Measurements from ENCODE around the gene CSNK2A1. TPM values are rescaled to one million over a fixed set of nuclear protein-coding genes. Genes with fewer than 3 reads are reported as not detected.

CSNK2A1 gene
- total RNA-seq, 1 experiment from 2014 or later: 229 TPM

- no peak overlapping the region for H2AK5ac ChIP-seq (ENCODE audit: insufficient read length, low read length)
- H3K9me3 Mint-ChIP-seq: no peaks in the 10 kb centered on the region
- no peak overlapping the region for H4K91ac ChIP-seq (ENCODE audit: insufficient read length, low read depth, low read length)
- no peaks in the 10 kb centered on the region for H3K4me1 ChIP-seq (ENCODE audit: insufficient read depth, low read length)
- H3K4me1 Mint-ChIP-seq: peaks cover 4 to 5% of the 10 kb centered on the region in 2 experiments; a peak in 2 of 4 replicates
- no peak overlapping the region for H2BK15ac ChIP-seq (ENCODE audit: low read depth, low read length)
- no peak overlapping the region for H3K4me3 Mint-ChIP-seq
- TF ChIP-seq CTCF (conservative IDR thresholded peaks at IDR 0.05): no peak
- H3K9me3 ChIP-seq (ENCODE audit: control insufficient read depth, low read depth, low read length): no peaks in the 10 kb centered on the region
- H2AFZ ChIP-seq (ENCODE audit: low read length): no peak overlapping the region
- no peak overlapping the region for H3K27ac Mint-ChIP-seq
- no peaks in the 10 kb centered on the region for H3K79me1 ChIP-seq (ENCODE audit: insufficient read depth, low read depth, low read length, poor library complexity, severe bottlenecking)
- H3K4me2 ChIP-seq (ENCODE audit: insufficient read depth, insufficient read length, low read length): no peak overlapping the region
- H4K8ac ChIP-seq (replicated peaks; ENCODE audit: insufficient read length, low read depth, low read length): no peak overlapping the region
- H3K27me3 ChIP-seq (ENCODE audit: insufficient read depth, low read length): no peaks in the 10 kb centered on the region
- H2BK5ac ChIP-seq (ENCODE audit: insufficient read length, low read length): no peak overlapping the region
- no peaks in the 10 kb centered on the region for H4K20me1 ChIP-seq (ENCODE audit: control insufficient read depth, insufficient read depth, insufficient read length)
- H3K23me2 ChIP-seq (ENCODE audit: insufficient read length, low read depth, low read length, poor library complexity, severe bottlenecking): no peaks in the 10 kb centered on the region
- H2BK20ac ChIP-seq (ENCODE audit: low read depth, low read length, poor library complexity, severe bottlenecking): no peak overlapping the region
- H3K27ac ChIP-seq (ENCODE audit: insufficient read length, low read depth, low read length): no peak overlapping the region
- H3K56ac ChIP-seq (ENCODE audit: insufficient read length, low read depth, low read length): no peak overlapping the region
- H3K14ac ChIP-seq (ENCODE audit: insufficient read depth, low read length): no peak overlapping the region
- no peaks in the 10 kb centered on the region for H3K79me2 ChIP-seq (ENCODE audit: insufficient read depth, low read length)
- no peaks in the 10 kb centered on the region for H3K36me3 Mint-ChIP-seq (ENCODE audit: insufficient read depth in 1 of 3, low read depth in 3 of 3)
- H3K9ac ChIP-seq (ENCODE audit: extremely low read depth, insufficient read length, low read length): no peak overlapping the region
- WGBS (ENCODE audit: extremely low coverage, insufficient read length, low lambda C conversion rate): no CpG with 5 or more reads among the region's 10 CpGs
- no peak overlapping the region for H4K5ac ChIP-seq (ENCODE audit: insufficient read length, low read depth, low read length)
- no peak overlapping the region for H2BK120ac ChIP-seq (ENCODE audit: low read depth, low read length, poor library complexity, severe bottlenecking)
- H3K18ac ChIP-seq (ENCODE audit: insufficient read length, low read depth, low read length): no peak overlapping the region
- H3K4ac ChIP-seq (ENCODE audit: low read depth, low read length): no peak overlapping the region
- H3K23ac ChIP-seq (ENCODE audit: insufficient read length, low read depth, low read length): no peak overlapping the region
- H2BK12ac ChIP-seq (ENCODE audit: insufficient read length, low read depth, low read length): no peak overlapping the region
- H3T11ph ChIP-seq (ENCODE audit: low read length): no peak overlapping the region
- H3K27me3 Mint-ChIP-seq (ENCODE audit: low read depth): peaks cover 8% of the 10 kb centered on the region
- no peak for DNase-seq
Measured at GRCh38 chr20:588932-589672, 45.5 kb upstream of the CSNK2A1 start.
